Activated naive CD8-positive, alpha-beta T cell treated with anti-CD3 and anti-CD28 coated beads, Interleukin-2, amount 10 ng/mL, durations not matched to agents 7 days and 5 days (primary cell): ENCODE data around the gene KCNA3. TPM values are rescaled to one million over a fixed set of nuclear protein-coding genes. Genes with fewer than 3 reads are reported as not detected.
A peak's percentile ranks its signal among the peaks of the same experiment; 100 is the strongest.

ENCODE experiments used
- ATAC-seq: fragments of 150-1000 bp; cut with Tn5 transposase; one replicate; pipeline ENCODE4 v1.10.0; 2021; ENCODE audit warnings: low read depth, moderate library complexity
- POLR2A ChIA-PET: fragments of 350-600 bp; sonication (Branson Sonifier 250); formaldehyde crosslinking; loops from one replicate; lab custom pipeline; 2021; ENCODE audit warnings: antibody characterized with exemption; lab: Charles Lee
- DNase-seq: peaks from one replicate; pipeline ENCODE4 v3.0.0; 2021
- H3K27ac Mint-ChIP-seq: one replicate; pipeline ENCODE4 v1.8.0; 2022; ENCODE audit warnings: mild to moderate bottlenecking, mixed read lengths
- H3K27me3 Mint-ChIP-seq: one replicate; pipeline ENCODE4 v1.8.0; 2022; ENCODE audit warnings: mild to moderate bottlenecking, moderate library complexity, mixed read lengths
- H3K36me3 Mint-ChIP-seq: one replicate; pipeline ENCODE4 v1.8.0; 2021; ENCODE audit warnings: mild to moderate bottlenecking, mixed read lengths
- H3K4me1 Mint-ChIP-seq: one replicate; pipeline ENCODE4 v1.8.0; 2021; ENCODE audit warnings: mixed read lengths
- H3K4me3 Mint-ChIP-seq: one replicate; pipeline ENCODE4 v1.8.0; 2022; ENCODE audit warnings: mild to moderate bottlenecking, moderate library complexity, mixed read lengths
- H3K9me3 Mint-ChIP-seq: one replicate; pipeline ENCODE4 v1.8.0; 2021; ENCODE audit warnings: mixed read lengths
- total RNA-seq, 2 experiments: library from RNA; stranded (reverse); gene quantifications; one replicate each; pipeline ENCODE4 v1.2.3, GENCODE V29; 2021

KCNA3 gene
- total RNA-seq, 2 experiments from 2014 or later: 68.4 to 74.0 TPM

- no peaks in the 10 kb centered on the region for H3K9me3 Mint-ChIP-seq
- peaks cover 10% of the 10 kb centered on the region for H3K27me3 Mint-ChIP-seq
- ATAC-seq (no peak), DNase-seq (no peak)
- no peak overlapping the region for H3K4me3 Mint-ChIP-seq
- H3K4me1 Mint-ChIP-seq: peaks cover 7% of the 10 kb centered on the region
- peaks cover 3% of the 10 kb centered on the region for H3K36me3 Mint-ChIP-seq
- no peak overlapping the region for H3K27ac Mint-ChIP-seq
- POLR2A ChIA-PET: no interaction called here
Measured at GRCh38 chr1:110696818-110697217, 22.1 kb upstream of the KCNA3 start.

GRCh38 chr1:110690709-110691365 is 16.1 kb upstream of the KCNA3 start:
- no peak for ATAC-seq
- POLR2A ChIA-PET: no interaction called here

GRCh38 chr1:110689868-110690267 is 15.1 kb upstream of the KCNA3 start:
- Mint-ChIP-seq H3K36me3 (no peaks in the 10 kb centered on the region), H3K27me3 (peaks cover 18% of the 10 kb centered on the region), H3K27ac (no peak overlapping the region), H3K4me1 (peaks cover 2% of the 10 kb centered on the region), H3K4me3 (no peak overlapping the region), H3K9me3 (no peaks in the 10 kb centered on the region)
- DNase-seq: no peak
- POLR2A ChIA-PET: no interaction called here
- ATAC-seq: no peak

More at GRCh38 chr1:110690709-110691365, 16.1 kb upstream of the KCNA3 start:
- H3K36me3 Mint-ChIP-seq: no peaks in the 10 kb centered on the region
- H3K27me3 Mint-ChIP-seq: peaks cover 18% of the 10 kb centered on the region
- H3K4me3 Mint-ChIP-seq: no peak overlapping the region
- no peak overlapping the region for H3K27ac Mint-ChIP-seq
- H3K4me1 Mint-ChIP-seq: peaks cover 1% of the 10 kb centered on the region
- no peaks in the 10 kb centered on the region for H3K9me3 Mint-ChIP-seq
- no peak for DNase-seq

- Mint-ChIP-seq H3K4me1 (peaks cover 2% of the 10 kb centered on the region), H3K27ac (no peak overlapping the region), H3K4me3 (no peak overlapping the region), H3K36me3 (no peaks in the 10 kb centered on the region), H3K9me3 (no peaks in the 10 kb centered on the region), H3K27me3 (peaks cover 16% of the 10 kb centered on the region)
- ATAC-seq: no peak
- no peak for DNase-seq
- POLR2A ChIA-PET: no interaction called here
Measured at GRCh38 chr1:110688514-110688913, 13.8 kb upstream of the KCNA3 start.

GRCh38 chr1:110687250-110687649 is 12.5 kb upstream of the KCNA3 start:
- H3K9me3 Mint-ChIP-seq: no peaks in the 10 kb centered on the region
- POLR2A ChIA-PET: no interaction called here
- H3K27ac Mint-ChIP-seq: no peak overlapping the region
- no peaks in the 10 kb centered on the region for H3K36me3 Mint-ChIP-seq
- H3K4me3 Mint-ChIP-seq: no peak overlapping the region
- peaks cover 2% of the 10 kb centered on the region for H3K4me1 Mint-ChIP-seq
- DNase-seq (no peak), ATAC-seq (no peak)
- H3K27me3 Mint-ChIP-seq: peaks cover 11% of the 10 kb centered on the region

- DNase-seq (no peak), ATAC-seq (no peak)
- H3K36me3 Mint-ChIP-seq: no peaks in the 10 kb centered on the region
- H3K4me3 Mint-ChIP-seq: no peak overlapping the region
- H3K27me3 Mint-ChIP-seq: peaks cover 6% of the 10 kb centered on the region
- H3K27ac Mint-ChIP-seq: no peak overlapping the region
- H3K9me3 Mint-ChIP-seq: no peaks in the 10 kb centered on the region
- H3K4me1 Mint-ChIP-seq: peaks cover 2% of the 10 kb centered on the region
- POLR2A ChIA-PET: no interaction called here
Measured at GRCh38 chr1:110686188-110686587, 11.4 kb upstream of the KCNA3 start.

- no peak overlapping the region for H3K27ac Mint-ChIP-seq
- ATAC-seq (no peak), DNase-seq (no peak)
- peaks cover 4% of the 10 kb centered on the region for H3K27me3 Mint-ChIP-seq
- no peaks in the 10 kb centered on the region for H3K9me3 Mint-ChIP-seq
- peaks cover 7% of the 10 kb centered on the region for H3K36me3 Mint-ChIP-seq
- no peak overlapping the region for H3K4me3 Mint-ChIP-seq
- POLR2A ChIA-PET: no interaction called here
- peaks cover 2% of the 10 kb centered on the region for H3K4me1 Mint-ChIP-seq
Measured at GRCh38 chr1:110684491-110684890, 9.8 kb upstream of the KCNA3 start.

- POLR2A ChIA-PET: no interaction called here
Measured at GRCh38 chr1:110682898-110683297, 8.2 kb upstream of the KCNA3 start.

GRCh38 chr1:110680036-110680735 is 5.4 kb upstream of the KCNA3 start:
- ATAC-seq (no peak), DNase-seq (no peak)
- no peaks in the 10 kb centered on the region for H3K27me3 Mint-ChIP-seq
- POLR2A ChIA-PET: no interaction called here
- no peak overlapping the region for H3K27ac Mint-ChIP-seq
- no peak overlapping the region for H3K4me3 Mint-ChIP-seq
- H3K9me3 Mint-ChIP-seq: no peaks in the 10 kb centered on the region
- H3K4me1 Mint-ChIP-seq: peaks cover 12% of the 10 kb centered on the region
- peaks cover 15% of the 10 kb centered on the region for H3K36me3 Mint-ChIP-seq

More at GRCh38 chr1:110682898-110683297, 8.2 kb upstream of the KCNA3 start:
- H3K4me1 Mint-ChIP-seq: peaks cover 4% of the 10 kb centered on the region
- H3K36me3 Mint-ChIP-seq: peaks cover 15% of the 10 kb centered on the region
- no peak overlapping the region for H3K27ac Mint-ChIP-seq
- H3K4me3 Mint-ChIP-seq: no peak overlapping the region
- no peak for ATAC-seq
- H3K9me3 Mint-ChIP-seq: no peaks in the 10 kb centered on the region
- DNase-seq: no peak
- H3K27me3 Mint-ChIP-seq: no peaks in the 10 kb centered on the region

GRCh38 chr1:110677526-110677925 is 2.8 kb upstream of the KCNA3 start:
- no peak overlapping the region for H3K4me3 Mint-ChIP-seq
- H3K27ac Mint-ChIP-seq: no peak overlapping the region
- H3K27me3 Mint-ChIP-seq: no peaks in the 10 kb centered on the region
- POLR2A ChIA-PET: interaction anchor here (1.7 kb wide), 1 partner anchor 58 kb away, joined by 5 read pairs; no protein-coding TSS in a partner anchor
- H3K9me3 Mint-ChIP-seq: no peaks in the 10 kb centered on the region
- DNase-seq (no peak), ATAC-seq (no peak)
- H3K4me1 Mint-ChIP-seq: peaks cover 14% of the 10 kb centered on the region
- H3K36me3 Mint-ChIP-seq: peaks cover 27% of the 10 kb centered on the region

- no peak overlapping the region for H3K27ac Mint-ChIP-seq
- H3K4me3 Mint-ChIP-seq: no peak overlapping the region
- no peaks in the 10 kb centered on the region for H3K27me3 Mint-ChIP-seq
- POLR2A ChIA-PET: interaction anchor here (1.7 kb wide), 1 partner anchor 57 kb away, joined by 5 read pairs; no protein-coding TSS in a partner anchor
- H3K9me3 Mint-ChIP-seq: no peaks in the 10 kb centered on the region
- H3K36me3 Mint-ChIP-seq: peaks cover 31% of the 10 kb centered on the region
- DNase-seq: no peak
- ATAC-seq: no peak
- H3K4me1 Mint-ChIP-seq: peaks cover 15% of the 10 kb centered on the region
Measured at GRCh38 chr1:110676970-110677369, 2.2 kb upstream of the KCNA3 start.

- H3K27ac Mint-ChIP-seq: peak overlapping the region; percentile 72
- peak overlapping the region; percentile 76 for H3K4me3 Mint-ChIP-seq
- no peak for DNase-seq
- peaks cover 27% of the 10 kb centered on the region for H3K4me1 Mint-ChIP-seq
- H3K27me3 Mint-ChIP-seq: no peaks in the 10 kb centered on the region
- H3K36me3 Mint-ChIP-seq: peaks cover 31% of the 10 kb centered on the region
- POLR2A ChIA-PET: interaction anchor here (2.6 to 4.9 kb wide), 7 partner anchors 28 to 200 kb away, joined by 16 to 70 read pairs (median 46); no protein-coding TSS in a partner anchor
- ATAC-seq: no peak
- H3K9me3 Mint-ChIP-seq: no peaks in the 10 kb centered on the region
Measured at GRCh38 chr1:110675060-110675791, 486 bp upstream of the KCNA3 start.

GRCh38 chr1:110673805-110674336 is 869 bp downstream of the KCNA3 start:
- H3K4me1 Mint-ChIP-seq: peaks cover 34% of the 10 kb centered on the region

More at GRCh38 chr1:110673805-110674336, 869 bp downstream of the KCNA3 start:
- no peaks in the 10 kb centered on the region for H3K27me3 Mint-ChIP-seq
- ATAC-seq (peak; percentile 3), DNase-seq (no peak)
- peak overlapping the region; percentile 99 for H3K27ac Mint-ChIP-seq
- H3K36me3 Mint-ChIP-seq: peaks cover 28% of the 10 kb centered on the region
- POLR2A ChIA-PET: interaction anchor here (0.7 to 4.9 kb wide), 15 partner anchors 15 to 334 kb away, joined by 3 to 70 read pairs (median 10); partner anchors contain the start of gene CD53
- H3K4me3 Mint-ChIP-seq: peak overlapping the region; percentile 100
- H3K9me3 Mint-ChIP-seq: no peaks in the 10 kb centered on the region
